Measurements from ENCODE around the gene SLC29A3. TPM values are rescaled to one million over a fixed set of nuclear protein-coding genes. Genes with fewer than 3 reads are reported as not detected.

The SLC29A3 gene
- total RNA-seq, 2 donors from 2014 or later = 2.0 to 2.1 TPM

GRCh38 chr10:71326464-71326881, 7.4 kb downstream of the SLC29A3 start:
- Mint-ChIP-seq H3K36me3 (peaks cover 6 to 7% of the 10 kb centered on the region in 2 donors), H3K27ac (no peak overlapping the region)
- DNase-seq (ENCODE audit: low spot score in 2 of 2) = no peak

GRCh38 chr10:71330789-71331404, 11.8 kb downstream of the SLC29A3 start:
- H3K27ac Mint-ChIP-seq = no peak overlapping the region
- H3K36me3 Mint-ChIP-seq = no peaks in the 10 kb centered on the region

More at GRCh38 chr10:71326464-71326881, 7.4 kb downstream of the SLC29A3 start:
- ATAC-seq = no peak
- peaks cover 0 to 3% of the 10 kb centered on the region in 2 donors for H3K9me3 Mint-ChIP-seq

DNA sequence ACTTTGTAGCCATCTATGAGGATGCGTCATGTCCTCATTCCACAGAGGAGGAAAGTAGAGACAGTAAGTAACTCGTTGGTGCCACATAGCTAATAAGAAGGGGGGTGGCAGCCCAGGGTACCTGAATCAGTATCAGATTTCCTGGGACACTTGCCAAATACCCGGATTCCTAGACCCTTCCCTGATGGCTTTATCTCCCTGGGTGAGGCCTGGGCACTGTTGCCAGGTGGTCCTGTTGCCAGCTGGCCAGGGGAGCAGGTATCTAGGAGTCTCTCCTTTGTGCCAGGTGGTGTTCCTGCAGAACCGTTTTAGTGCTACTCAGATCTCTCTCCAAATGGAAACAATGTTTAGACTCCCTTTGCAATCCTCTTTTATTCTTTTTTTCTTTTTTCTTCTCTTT, 12.7 kb downstream of the SLC29A3 start:
- ATAC-seq = no peak

More at GRCh38 chr10:71330789-71331404, 11.8 kb downstream of the SLC29A3 start:
- ATAC-seq (no peak), DNase-seq (ENCODE audit: low spot score in 2 of 2) (no peak)
- no peaks in the 10 kb centered on the region for H3K9me3 Mint-ChIP-seq

DNA sequence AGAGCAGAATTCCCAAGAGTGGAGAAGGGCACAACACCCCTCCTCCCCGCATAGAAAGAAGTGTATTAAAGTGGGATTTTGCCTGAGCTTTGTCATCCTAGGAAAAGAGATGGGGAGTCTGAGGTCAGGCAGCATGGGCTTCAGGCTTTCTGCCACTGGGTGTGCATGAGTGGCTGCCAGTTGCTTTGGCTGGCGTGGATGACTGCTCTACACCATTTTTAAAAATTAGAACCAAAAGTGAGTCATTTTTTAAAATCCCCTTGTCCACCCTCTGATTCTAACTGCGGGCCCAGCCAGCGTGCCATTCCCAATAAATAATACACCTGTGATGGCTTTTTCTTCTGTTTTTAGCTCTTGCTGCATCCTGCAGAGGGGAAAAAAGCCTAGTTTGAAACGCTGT, 13.4 kb downstream of the SLC29A3 start:
- Mint-ChIP-seq H3K36me3 (no peaks in the 10 kb centered on the region), H3K9me3 (no peaks in the 10 kb centered on the region), H3K27ac (peak overlapping the region in 1 of 2 donors; percentile 33)
- ATAC-seq (no peak), DNase-seq (ENCODE audit: low spot score in 2 of 2) (no peak)

More for the DNA sequence above, 12.7 kb downstream of the SLC29A3 start:
- no peaks in the 10 kb centered on the region for H3K36me3 Mint-ChIP-seq
- DNase-seq (ENCODE audit: low spot score in 2 of 2) = no peak
- H3K27ac Mint-ChIP-seq = peak overlapping the region in 1 of 2 donors; percentile 88
- H3K9me3 Mint-ChIP-seq = no peaks in the 10 kb centered on the region

GRCh38 chr10:71333129-71333887, 14.2 kb downstream of the SLC29A3 start:
- no peaks in the 10 kb centered on the region for H3K36me3 Mint-ChIP-seq
- ATAC-seq = no peak
- no peak for DNase-seq (ENCODE audit: low spot score in 2 of 2)
- H3K9me3 Mint-ChIP-seq = no peaks in the 10 kb centered on the region
- no peak overlapping the region for H3K27ac Mint-ChIP-seq

GRCh38 chr10:71334221-71334791, 15.2 kb downstream of the SLC29A3 start:
- Mint-ChIP-seq H3K9me3 (no peaks in the 10 kb centered on the region), H3K27ac (no peak overlapping the region), H3K36me3 (no peaks in the 10 kb centered on the region)
- ATAC-seq = no peak
- no peak for DNase-seq (ENCODE audit: low spot score in 2 of 2)

GRCh38 chr10:71335173-71335708, 16.2 kb downstream of the SLC29A3 start:
- H3K36me3 Mint-ChIP-seq = no peaks in the 10 kb centered on the region

GRCh38 chr10:71336632-71337031, 17.6 kb downstream of the SLC29A3 start:
- no peak for DNase-seq (ENCODE audit: low spot score in 2 of 2)
- H3K27ac Mint-ChIP-seq = no peak overlapping the region
- no peak for ATAC-seq
- H3K9me3 Mint-ChIP-seq = no peaks in the 10 kb centered on the region
- no peaks in the 10 kb centered on the region for H3K36me3 Mint-ChIP-seq

More at GRCh38 chr10:71335173-71335708, 16.2 kb downstream of the SLC29A3 start:
- no peak for ATAC-seq
- no peak overlapping the region for H3K27ac Mint-ChIP-seq
- no peaks in the 10 kb centered on the region for H3K9me3 Mint-ChIP-seq
- DNase-seq (ENCODE audit: low spot score in 2 of 2) = no peak

DNA sequence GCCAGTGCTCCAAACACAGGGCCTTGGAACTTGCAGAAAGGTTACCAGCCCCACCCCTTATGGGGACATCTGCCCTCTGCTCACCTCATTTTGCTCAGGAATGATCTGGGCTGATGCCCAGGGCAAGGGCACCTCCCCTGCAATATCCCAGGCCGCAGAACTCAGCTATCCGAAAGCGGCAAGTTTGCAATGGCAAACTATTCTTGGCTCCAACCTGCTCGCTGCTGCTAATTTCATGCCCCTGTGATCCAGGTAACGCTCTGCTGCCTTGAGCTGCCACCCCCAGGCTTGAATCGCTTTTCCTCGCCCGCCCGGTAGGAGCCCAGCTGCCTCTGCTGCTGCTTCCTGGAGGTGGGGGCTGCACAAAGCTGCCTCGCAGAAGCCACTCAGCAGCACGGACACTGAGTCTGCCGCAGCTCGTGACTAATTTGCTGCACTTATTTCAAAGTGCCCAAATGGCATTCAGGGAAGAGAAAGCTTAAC, 18.2 kb downstream of the SLC29A3 start:
- no peaks in the 10 kb centered on the region for H3K9me3 Mint-ChIP-seq
- ATAC-seq (no peak), DNase-seq (ENCODE audit: low spot score in 2 of 2) (no peak)
- H3K36me3 Mint-ChIP-seq = no peaks in the 10 kb centered on the region
- no peak overlapping the region for H3K27ac Mint-ChIP-seq

DNA sequence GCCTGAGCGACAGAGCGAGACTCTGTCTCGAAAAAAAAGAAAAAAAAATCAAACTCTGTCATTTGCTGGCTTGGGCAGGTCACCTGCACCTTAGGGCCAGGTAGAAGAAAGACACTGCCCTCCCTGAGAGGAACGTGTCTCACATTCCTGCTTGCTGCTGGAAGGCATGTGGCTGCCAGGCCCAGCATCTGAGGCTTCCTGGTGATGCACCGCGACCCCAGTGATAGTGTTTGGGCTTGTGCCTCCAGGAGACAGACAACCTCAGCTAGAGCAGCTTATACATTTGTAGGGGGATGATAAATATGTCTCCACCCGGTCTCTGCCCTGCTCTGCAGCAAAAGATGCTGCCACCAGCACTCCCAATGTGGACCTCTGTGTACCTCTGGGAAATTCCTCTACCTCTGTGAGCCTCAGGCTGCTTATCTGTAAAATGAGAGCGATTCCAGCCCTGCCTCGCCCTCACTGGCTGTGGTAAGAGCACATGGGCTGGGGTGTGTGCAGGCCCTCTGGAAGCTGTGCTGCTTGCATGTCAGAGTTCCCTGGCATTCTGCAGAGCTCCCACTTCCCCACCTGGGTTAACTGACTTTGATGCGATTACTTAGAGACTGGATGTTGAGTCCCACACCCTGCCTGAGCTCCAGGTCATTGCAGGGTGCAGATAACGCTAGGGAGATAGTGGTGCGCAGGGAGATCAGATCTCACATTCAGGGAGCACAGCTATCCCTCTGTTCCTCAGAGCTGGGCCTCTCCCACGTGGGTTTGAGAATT, 19.9 kb downstream of the SLC29A3 start:
- no peaks in the 10 kb centered on the region for H3K9me3 Mint-ChIP-seq
- H3K36me3 Mint-ChIP-seq = no peaks in the 10 kb centered on the region
- no peak overlapping the region for H3K27ac Mint-ChIP-seq
- DNase-seq (ENCODE audit: low spot score in 2 of 2) (no peak), ATAC-seq (no peak)

DNA sequence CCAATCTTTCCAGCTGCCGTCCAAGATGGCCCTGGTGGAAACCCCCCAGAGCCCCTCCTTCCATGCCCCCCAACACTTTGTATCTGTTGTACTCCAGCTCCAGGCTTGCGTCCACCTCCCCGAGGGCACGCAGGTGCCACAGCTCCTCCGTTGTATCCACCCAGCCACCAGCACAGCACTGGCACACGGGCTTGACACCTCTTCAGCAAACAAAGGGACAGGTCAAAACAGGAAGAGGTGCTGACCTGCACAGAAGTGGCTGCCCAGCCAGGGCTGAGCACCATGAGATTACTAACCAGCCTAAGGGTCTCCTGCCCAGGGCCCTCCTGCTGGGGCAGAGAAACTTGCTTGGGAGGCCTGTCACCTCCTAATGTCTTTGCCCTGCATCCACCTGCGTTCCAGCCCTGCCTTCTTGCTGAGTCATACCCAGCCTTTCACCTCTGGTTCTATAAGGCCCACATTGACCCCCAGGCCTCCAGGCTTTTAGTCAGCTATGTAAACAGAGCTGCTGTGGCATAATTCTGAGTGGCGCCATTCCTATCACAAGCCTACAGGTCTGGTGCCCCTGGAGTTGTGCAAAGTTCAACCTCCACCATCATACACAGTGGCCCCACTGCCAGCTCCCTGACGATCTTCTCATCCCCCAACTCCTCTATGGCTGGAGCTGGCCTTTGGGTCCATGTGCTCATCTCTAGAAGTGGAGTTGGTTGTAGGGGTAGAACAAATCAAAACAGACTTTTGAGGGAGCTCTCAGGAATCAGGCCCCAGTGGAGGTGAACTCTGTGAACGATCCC, 20.9 kb downstream of the SLC29A3 start:
- ATAC-seq = no peak
- H3K27ac Mint-ChIP-seq = peak overlapping the region in 1 of 2 donors; percentile 19

GRCh38 chr10:71342573-71343391, 23.7 kb downstream of the SLC29A3 start:
- Mint-ChIP-seq H3K36me3 (no peaks in the 10 kb centered on the region), H3K9me3 (no peaks in the 10 kb centered on the region), H3K27ac (no peak overlapping the region)
- ATAC-seq (no peak), DNase-seq (ENCODE audit: low spot score in 2 of 2) (no peak)

More for the DNA sequence above, 20.9 kb downstream of the SLC29A3 start:
- H3K9me3 Mint-ChIP-seq = no peaks in the 10 kb centered on the region
- H3K36me3 Mint-ChIP-seq = no peaks in the 10 kb centered on the region
- no peak for DNase-seq (ENCODE audit: low spot score in 2 of 2)

DNA sequence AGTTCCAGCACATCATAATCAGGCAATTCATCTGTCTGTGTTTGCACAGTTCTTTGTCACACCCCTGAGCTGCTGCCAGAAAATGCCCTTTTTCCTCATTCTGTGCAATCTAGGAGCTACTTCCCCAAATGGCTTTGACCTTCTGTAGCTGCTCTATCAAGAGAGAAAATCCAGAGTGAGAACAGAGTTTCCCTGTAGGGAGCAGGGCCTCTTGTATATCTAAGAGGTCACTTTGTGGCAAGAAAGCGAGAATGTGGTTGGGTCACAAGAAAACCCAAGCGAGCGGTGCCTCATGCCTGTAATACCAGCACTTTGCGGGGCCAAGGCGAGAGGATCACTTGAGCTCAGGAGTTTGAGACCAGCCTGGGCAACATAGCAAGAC, 24.3 kb downstream of the SLC29A3 start:
- ATAC-seq (no peak), DNase-seq (ENCODE audit: low spot score in 2 of 2) (no peak)
- H3K27ac Mint-ChIP-seq = no peak overlapping the region
- H3K9me3 Mint-ChIP-seq = no peaks in the 10 kb centered on the region
- no peaks in the 10 kb centered on the region for H3K36me3 Mint-ChIP-seq

GRCh38 chr10:71344154-71344925, 25.3 kb downstream of the SLC29A3 start:
- DNase-seq (ENCODE audit: low spot score in 2 of 2) (no peak), ATAC-seq (no peak)
- Mint-ChIP-seq H3K27ac (no peak overlapping the region), H3K9me3 (no peaks in the 10 kb centered on the region), H3K36me3 (no peaks in the 10 kb centered on the region)
